Aorta (tissue), 5 donors: ENCODE measurements around the gene ATP6V0B. TPM values are rescaled to one million over a fixed set of nuclear protein-coding genes. Genes with fewer than 3 reads are reported as not detected.
A peak's percentile ranks its signal among the peaks of the same experiment; 100 is the strongest.

Experiments
- ATAC-seq: fragments of 200-7000 bp; cut with Tn5 transposase; one replicate; pipeline ENCODE4 v1.9.1; 2022; ENCODE audit warnings: moderate library complexity; ENCODE audit not compliant: low FRiP score
- DNase-seq, 2 donors: peaks; one replicate each; pipeline ENCODE4 v3.0.0-alpha.2; 2020
- H3K27ac ChIP-seq, 2 donors: one replicate each; pipeline ENCODE4 v1.5.1; 2013; ENCODE audit warnings: low read length in 2 of 2, mild to moderate bottlenecking in 2 of 2, moderate library complexity in 2 of 2, control low read depth in 1 of 2, inconsistent platforms in 1 of 2, low read depth in 1 of 2
- H3K27me3 ChIP-seq, 2 donors: one replicate each; pipeline ENCODE4 v1.6.1; 2013; ENCODE audit warnings: control low read depth in 1 of 2, low read length in 1 of 2, mild to moderate bottlenecking in 1 of 2, moderate library complexity in 1 of 2; ENCODE audit not compliant: insufficient read depth in 2 of 2, control insufficient read depth in 1 of 2
- H3K36me3 ChIP-seq, 2 donors: one replicate each; pipeline ENCODE4 v1.6.1; 2013; ENCODE audit warnings: control low read depth in 1 of 2, low read length in 1 of 2, mild to moderate bottlenecking in 1 of 2; ENCODE audit not compliant: insufficient read depth in 2 of 2, control insufficient read depth in 1 of 2
- H3K4me1 ChIP-seq, 2 donors: one replicate each; pipeline ENCODE4 v1.6.1; 2013; ENCODE audit warnings: low read length in 2 of 2, control low read depth in 1 of 2, mild to moderate bottlenecking in 1 of 2, moderate library complexity in 1 of 2; ENCODE audit not compliant: insufficient read depth in 2 of 2, control insufficient read depth in 1 of 2
- H3K4me3 ChIP-seq, 2 donors: one replicate each; pipeline ENCODE4 v1.5.1; 2013; ENCODE audit warnings: low read length in 2 of 2, control low read depth in 1 of 2, mild to moderate bottlenecking in 1 of 2
- H3K9me3 ChIP-seq: one replicate; pipeline ENCODE4 v1.6.1; 2013; ENCODE audit warnings: mild to moderate bottlenecking, low read length; ENCODE audit not compliant: control insufficient read depth
- WGBS, 2 donors: extraction: QIAGEN DNeasy Blood & Tissue Kit; methylation state at CpG; one replicate each; pipeline ENCODE4 v1.1.7; 2013; 5-methylcytosine and 5-hydroxymethylcytosine counted together
- intact Hi-C, 2 donors: fragments of 100-400 bp; cut with DNase I; formaldehyde crosslinking; loops; one replicate each; pipeline versions ENCODE4 v1.14.2 to v1.15.0; 2022
- polyA plus RNA-seq, 2 donors: library from polyadenylated mRNA; stranded (reverse); fragments of 200-250 nt; gene quantifications; one replicate each; pipeline ENCODE4 v1.2.3, GENCODE V29; 2013
- total RNA-seq, 2 donors: library from RNA; stranded (reverse); fragmentation: NEBNext Ultra II Directional; extraction: Animal tissue kit (Norgen Biotek cat#: 25700); gene quantifications; one replicate each; pipeline ENCODE4 v1.2.1, GENCODE V29; 2021
- donor health status: healthy with polysubstance abuse.
- donor health status: Bipolar disorder and iron deficiency.
- donor health status: DM: no; HTN: no; CAD: no.
- donor health status: DM: no; HTN: no; CAD: no.
- donor health status: DM: yes; HTN: yes; CAD: no.

Gene ATP6V0B
- total and polyA plus RNA-seq, 4 donors = 77.9 to 119 (median 94.2) TPM

DNA sequence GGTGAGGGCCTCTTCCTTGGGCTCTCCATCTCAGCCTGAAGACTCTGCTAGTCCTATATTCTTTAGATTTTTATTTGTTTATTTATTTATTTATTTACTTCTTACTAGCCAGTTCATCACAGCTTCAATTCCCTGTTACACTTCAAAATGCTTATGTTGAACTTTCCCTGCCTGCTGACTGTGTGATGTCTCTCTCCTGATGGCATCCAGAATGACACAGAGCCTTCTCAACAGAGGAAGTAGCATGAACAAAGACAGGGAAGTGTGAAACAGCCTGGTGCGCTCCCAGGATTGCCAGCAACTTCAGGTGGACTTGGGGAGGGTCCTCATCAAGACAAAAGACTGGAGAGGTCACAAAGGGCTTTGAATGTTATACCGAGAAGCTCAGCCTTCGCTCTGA lies 32.3 kb upstream of the ATP6V0B start:
- H3K36me3 ChIP-seq = no peaks in the 10 kb centered on the region
- H3K4me3 ChIP-seq = no peak overlapping the region
- no peaks in the 10 kb centered on the region for H3K4me1 ChIP-seq
- H3K27ac ChIP-seq = no peak overlapping the region
- H3K27me3 ChIP-seq = no peaks in the 10 kb centered on the region
- peak in 1 of 2 donors; percentile 11 for DNase-seq
- WGBS, 2 donors = 95% methylated on average over 3 of the region's 3 CpGs
- no peaks in the 10 kb centered on the region for H3K9me3 ChIP-seq
- ATAC-seq = no peak
- intact Hi-C loops = loop anchor here in 1 of 2 donors (10.0 kb wide), 1 partner anchor 408 kb away; the partner anchor contains the start of gene PTPRF

GRCh38 chr1:43944860-43945259 lies 29.9 kb upstream of the ATP6V0B start:
- no peaks in the 10 kb centered on the region for H3K4me1 ChIP-seq
- no peaks in the 10 kb centered on the region for H3K9me3 ChIP-seq
- ATAC-seq (no peak), DNase-seq (peak in 1 of 2 donors; percentile 6)
- no peaks in the 10 kb centered on the region for H3K36me3 ChIP-seq
- 97 to 100% methylated on average over 1 of the region's 1 CpG for WGBS, 2 donors
- H3K27ac ChIP-seq = no peak overlapping the region
- H3K27me3 ChIP-seq = no peaks in the 10 kb centered on the region
- intact Hi-C loops = loop anchor here in 1 of 2 donors (10.0 kb wide), 1 partner anchor 410 kb away; the partner anchor contains the start of gene PTPRF
- no peak overlapping the region for H3K4me3 ChIP-seq

DNA sequence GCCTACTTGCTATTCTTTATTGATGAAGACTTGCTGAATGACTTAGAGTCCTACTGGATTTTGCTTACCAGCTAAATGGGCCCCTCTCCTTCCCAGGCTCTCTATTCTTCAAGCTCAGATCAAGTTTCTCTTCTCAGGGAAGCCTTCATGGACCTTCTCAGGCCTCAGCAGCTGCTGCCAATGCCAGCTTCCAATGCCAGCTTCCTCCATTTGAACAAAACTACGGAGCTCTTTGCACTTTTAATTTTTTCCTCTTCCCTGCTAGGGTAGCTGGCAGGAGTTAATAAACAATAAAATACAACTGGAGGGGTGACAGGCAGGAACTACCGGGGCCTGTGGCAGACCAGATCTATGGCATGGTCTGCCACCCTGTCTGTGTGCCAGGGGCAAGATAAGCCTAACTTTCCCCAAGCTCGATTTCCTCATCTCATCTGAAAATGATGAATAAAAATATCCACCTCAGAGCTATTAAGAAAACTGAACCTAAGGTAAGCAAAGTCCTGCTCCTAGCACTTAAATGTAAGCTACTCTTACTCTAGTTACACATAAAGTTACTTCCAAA lies 29.0 kb upstream of the ATP6V0B start:
- H3K4me1 ChIP-seq = no peaks in the 10 kb centered on the region
- peak overlapping the region; percentile 35 to 73 for H3K4me3 ChIP-seq
- H3K36me3 ChIP-seq = no peaks in the 10 kb centered on the region
- no peaks in the 10 kb centered on the region for H3K9me3 ChIP-seq
- no peaks in the 10 kb centered on the region for H3K27me3 ChIP-seq
- intact Hi-C loops = loop anchor here in 1 of 2 donors (1.0 to 10.0 kb wide), 2 partner anchors 24 to 411 kb away; partner anchors contain the start of gene PTPRF
- peak overlapping the region in 1 of 2 donors; percentile 38 for H3K27ac ChIP-seq
- 0 to 3% methylated on average over 3 of the region's 3 CpGs for whole genome bisulfite sequencing, 2 donors
- no peak for DNase-seq
- ATAC-seq = no peak

DNA sequence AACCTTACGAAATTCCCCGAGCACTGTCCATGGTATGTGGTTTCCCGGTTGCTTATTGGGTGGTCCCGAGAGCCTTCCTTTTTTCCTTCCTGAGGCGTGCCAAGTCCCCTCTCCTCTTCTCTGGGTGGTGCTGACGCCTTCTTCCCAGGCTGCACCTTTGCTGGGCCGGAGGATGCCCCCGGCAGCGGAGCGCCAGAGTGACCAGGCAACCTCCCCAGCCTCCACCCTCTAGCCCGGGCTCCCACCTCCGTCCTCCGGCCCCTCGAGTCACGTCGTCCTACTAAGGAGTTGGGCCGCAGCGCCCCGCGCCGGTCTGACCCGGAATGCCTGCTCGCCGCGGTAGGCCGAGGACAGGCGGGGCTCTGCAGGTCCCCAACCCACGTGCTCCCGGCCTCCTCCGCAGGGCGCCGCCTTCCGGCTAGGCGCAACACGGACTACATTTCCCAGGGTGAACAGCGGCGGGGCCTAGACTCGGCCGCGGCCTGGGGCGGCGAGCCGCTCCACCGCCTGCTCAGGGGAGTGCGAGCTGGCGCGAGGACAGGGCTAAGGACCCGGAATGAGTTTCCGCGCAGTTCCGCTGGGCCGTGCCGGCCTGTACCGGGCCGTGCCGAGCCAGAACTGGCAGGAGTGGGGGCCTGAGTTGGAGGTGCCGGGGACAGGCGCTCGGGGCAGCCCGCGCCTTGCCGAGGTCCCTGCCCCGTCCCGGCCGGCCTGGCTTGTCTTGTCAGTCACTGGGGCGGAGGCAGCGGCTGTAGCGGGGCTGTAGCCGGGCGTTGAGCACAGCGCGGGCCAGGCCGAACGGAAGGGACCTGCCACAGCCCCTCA lies 28.3 kb upstream of the ATP6V0B start, which contains the start of gene IPO13:
IPO13 (plus strand) TSS at position 715 of the 825 bp plus-strand sequence. CDS start 651 bp downstream, outside the sequence.
- intact Hi-C loops = loop anchor here in 1 of 2 donors (1.0 to 10.0 kb wide), 2 partner anchors 23 to 412 kb away; partner anchors contain the start of gene PTPRF

DNA sequence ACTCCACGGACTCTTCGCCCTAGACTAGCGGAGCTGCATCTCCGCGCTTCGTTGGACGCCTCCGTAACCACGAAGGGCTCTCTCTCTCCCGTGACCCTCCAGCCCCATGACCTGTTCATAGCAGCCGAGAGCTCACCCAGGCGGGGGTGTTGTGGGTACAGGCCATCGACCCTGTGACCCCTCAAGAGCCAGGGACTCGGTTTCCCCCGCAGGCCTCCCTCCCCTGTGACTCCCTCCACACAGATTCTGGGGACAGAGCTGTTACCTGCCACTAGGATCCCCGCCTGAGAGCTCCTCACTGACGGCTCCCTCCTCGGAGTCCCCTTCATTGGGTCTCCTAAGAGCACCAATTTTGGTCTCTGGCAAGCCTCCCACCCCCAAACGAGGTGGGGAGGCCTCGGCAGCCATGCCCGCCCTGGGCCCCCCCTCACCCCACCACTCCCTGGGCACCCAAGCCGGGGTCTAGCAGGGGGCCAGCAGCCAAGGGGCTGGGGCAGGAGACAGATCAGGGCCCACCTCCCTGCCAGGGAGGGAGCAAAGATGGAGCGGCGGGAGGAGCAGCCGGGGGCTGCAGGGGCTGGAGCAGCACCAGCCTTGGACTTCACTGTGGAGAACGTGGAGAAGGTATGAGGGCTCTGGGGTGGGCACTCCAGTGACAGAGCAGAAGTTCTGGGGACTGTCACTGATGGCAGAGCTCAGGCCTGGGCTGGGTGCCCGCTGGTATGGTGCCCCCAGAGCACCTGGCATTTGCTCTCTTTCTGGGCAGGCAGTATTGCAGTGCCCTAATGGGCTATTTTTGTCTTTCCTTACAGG lies 27.5 kb upstream of the ATP6V0B start:
- no peaks in the 10 kb centered on the region for H3K9me3 ChIP-seq
- peak overlapping the region in 1 of 2 donors; percentile 9 for H3K27ac ChIP-seq
- H3K4me3 ChIP-seq = peak overlapping the region; percentile 22 to 59
- no peaks in the 10 kb centered on the region for H3K36me3 ChIP-seq
- 1% methylated on average over 25 to 27 of the region's 27 CpGs for WGBS, 2 donors
- no peaks in the 10 kb centered on the region for H3K27me3 ChIP-seq
- no peaks in the 10 kb centered on the region for H3K4me1 ChIP-seq
- ATAC-seq (peak; percentile 37), DNase-seq (no peak)
- intact Hi-C loops = loop anchor here in 1 of 2 donors (10.0 kb wide), 1 partner anchor 412 kb away; the partner anchor contains the start of gene PTPRF

More for the DNA sequence above, 28.3 kb upstream of the ATP6V0B start, which contains the start of gene IPO13:
- peak; percentile 98 for ATAC-seq
- Histone ChIP-seq H3K4me1 (no peaks in the 10 kb centered on the region), H3K27me3 (no peaks in the 10 kb centered on the region), H3K4me3 (peak within 1 kb of the TSS; percentile 59 to 73), H3K36me3 (no peaks in the 10 kb centered on the region), H3K27ac (peak within 1 kb of the TSS; percentile 71 to 80), H3K9me3 (no peaks in the 10 kb centered on the region)
- 0% methylated on average over 54 to 74 of the region's 74 CpGs for WGBS, 2 donors
- DNase-seq = peak; percentile 97 to 99

DNA sequence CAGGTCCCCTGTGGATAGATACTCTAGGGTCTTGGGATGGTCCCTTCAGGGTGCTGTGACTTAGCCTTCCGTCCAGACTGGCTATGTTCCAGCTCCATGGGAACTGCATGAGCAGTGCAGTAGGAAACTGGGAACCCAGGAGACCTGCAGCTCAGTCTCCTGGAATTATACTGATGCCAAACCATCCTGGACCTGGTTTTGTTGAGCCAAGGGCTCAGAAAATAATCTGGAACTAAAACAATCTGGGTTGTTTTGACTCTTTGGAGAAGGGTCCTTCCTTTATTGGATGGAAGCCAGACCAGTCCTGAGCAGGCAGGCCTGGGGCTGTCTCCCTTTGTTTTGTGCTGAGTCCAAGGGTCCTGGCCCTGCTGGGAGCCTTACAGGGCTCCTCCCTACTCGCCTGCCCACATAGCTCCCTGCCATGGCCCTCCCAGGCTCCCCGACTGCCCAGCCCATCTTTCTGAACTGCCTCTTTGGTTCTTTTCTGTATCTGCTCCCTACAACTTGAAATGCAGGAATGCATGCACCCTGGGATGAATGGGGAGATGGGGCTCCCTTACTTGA lies 26.8 kb upstream of the ATP6V0B start:
- Histone ChIP-seq H3K9me3 (no peaks in the 10 kb centered on the region), H3K27ac (no peak overlapping the region), H3K4me3 (peak overlapping the region in 1 of 2 donors; percentile 59), H3K36me3 (no peaks in the 10 kb centered on the region), H3K27me3 (no peaks in the 10 kb centered on the region), H3K4me1 (no peaks in the 10 kb centered on the region)
- DNase-seq (no peak), ATAC-seq (no peak)
- intact Hi-C loops = loop anchor here in 1 of 2 donors (10.0 kb wide), 1 partner anchor 413 kb away; the partner anchor contains the start of gene PTPRF
- 4 to 10% methylated on average over 3 of the region's 3 CpGs for WGBS, 2 donors

DNA sequence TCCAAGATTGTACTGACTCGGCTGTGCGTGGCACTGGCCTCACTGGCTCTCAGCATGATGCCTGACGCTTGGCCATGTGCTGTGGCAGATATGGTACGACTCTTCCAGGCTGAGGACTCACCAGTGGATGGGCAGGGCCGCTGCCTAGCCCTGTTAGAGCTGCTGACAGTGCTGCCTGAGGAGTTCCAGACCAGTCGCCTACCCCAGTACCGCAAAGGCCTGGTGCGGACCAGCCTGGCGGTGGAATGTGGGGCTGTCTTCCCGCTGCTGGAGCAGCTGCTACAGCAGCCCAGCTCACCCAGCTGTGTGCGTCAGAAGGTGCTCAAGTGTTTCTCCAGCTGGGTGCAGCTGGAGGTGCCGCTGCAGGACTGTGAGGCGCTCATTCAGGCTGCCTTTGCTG lies 25.1 kb upstream of the ATP6V0B start:
- Histone ChIP-seq H3K27ac (no peak overlapping the region), H3K4me3 (no peak overlapping the region), H3K27me3 (no peaks in the 10 kb centered on the region), H3K9me3 (no peaks in the 10 kb centered on the region), H3K4me1 (no peaks in the 10 kb centered on the region), H3K36me3 (no peaks in the 10 kb centered on the region)
- intact Hi-C loops = loop anchor here in 1 of 2 donors (10.0 kb wide), 1 partner anchor 415 kb away; the partner anchor contains the start of gene PTPRF
- no peak for ATAC-seq
- no peak for DNase-seq
- 85 to 87% methylated on average over 13 of the region's 13 CpGs for WGBS, 2 donors
